Measurements from ENCODE around the gene UGT2B15.

Gene UGT2B15

DNA sequence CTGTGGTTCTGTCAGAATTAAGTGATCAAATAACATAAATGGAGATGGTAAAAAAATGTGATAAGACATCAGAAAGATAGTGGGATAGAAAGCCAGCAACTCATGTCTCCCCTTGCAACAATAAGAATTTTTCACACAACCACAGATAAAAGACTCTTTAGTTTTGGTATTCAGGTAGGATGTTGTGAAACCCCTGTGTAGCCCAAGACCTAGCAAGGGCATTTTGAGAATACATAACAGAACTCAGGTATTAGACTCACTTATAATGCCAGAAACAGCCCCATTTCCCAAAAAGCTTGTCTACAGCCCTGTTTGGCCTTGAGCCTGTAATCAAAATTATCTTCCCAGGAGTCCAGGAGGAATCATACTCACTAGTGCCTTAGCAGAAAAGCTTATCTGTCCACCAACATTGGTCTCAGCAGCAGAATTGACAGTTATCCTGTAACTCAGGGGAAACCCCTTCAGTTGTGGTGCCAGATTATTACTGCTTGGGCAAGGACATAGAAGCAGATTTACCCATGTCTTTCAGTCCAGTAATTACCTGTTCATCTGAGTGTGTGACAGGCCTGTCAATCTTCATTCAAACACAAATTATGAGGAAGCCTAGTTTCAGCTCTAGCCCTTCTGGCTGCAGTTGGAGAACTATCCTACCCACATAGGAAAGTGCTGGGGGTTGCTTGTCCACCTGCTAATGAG, 53.3 kb downstream of the UGT2B15 start:
- TF ChIP-seq, protein P1, sequence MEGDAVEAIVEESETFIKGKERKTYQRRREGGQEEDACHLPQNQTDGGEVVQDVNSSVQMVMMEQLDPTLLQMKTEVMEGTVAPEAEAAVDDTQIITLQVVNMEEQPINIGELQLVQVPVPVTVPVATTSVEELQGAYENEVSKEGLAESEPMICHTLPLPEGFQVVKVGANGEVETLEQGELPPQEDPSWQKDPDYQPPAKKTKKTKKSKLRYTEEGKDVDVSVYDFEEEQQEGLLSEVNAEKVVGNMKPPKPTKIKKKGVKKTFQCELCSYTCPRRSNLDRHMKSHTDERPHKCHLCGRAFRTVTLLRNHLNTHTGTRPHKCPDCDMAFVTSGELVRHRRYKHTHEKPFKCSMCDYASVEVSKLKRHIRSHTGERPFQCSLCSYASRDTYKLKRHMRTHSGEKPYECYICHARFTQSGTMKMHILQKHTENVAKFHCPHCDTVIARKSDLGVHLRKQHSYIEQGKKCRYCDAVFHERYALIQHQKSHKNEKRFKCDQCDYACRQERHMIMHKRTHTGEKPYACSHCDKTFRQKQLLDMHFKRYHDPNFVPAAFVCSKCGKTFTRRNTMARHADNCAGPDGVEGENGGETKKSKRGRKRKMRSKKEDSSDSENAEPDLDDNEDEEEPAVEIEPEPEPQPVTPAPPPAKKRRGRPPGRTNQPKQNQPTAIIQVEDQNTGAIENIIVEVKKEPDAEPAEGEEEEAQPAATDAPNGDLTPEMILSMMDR (IDR thresholded peaks at IDR 0.05; ENCODE audit: low read depth, low read length): no peak
- H3K4me3 ChIP-seq (ENCODE audit: low read depth, low read length): no peak overlapping the region
- DNase-seq (ENCODE audit: low read depth, low spot score): no peak
- in situ Hi-C loops (cut with HindIII; ENCODE audit: low sequenced_read_pairs): no loop called here

DNA sequence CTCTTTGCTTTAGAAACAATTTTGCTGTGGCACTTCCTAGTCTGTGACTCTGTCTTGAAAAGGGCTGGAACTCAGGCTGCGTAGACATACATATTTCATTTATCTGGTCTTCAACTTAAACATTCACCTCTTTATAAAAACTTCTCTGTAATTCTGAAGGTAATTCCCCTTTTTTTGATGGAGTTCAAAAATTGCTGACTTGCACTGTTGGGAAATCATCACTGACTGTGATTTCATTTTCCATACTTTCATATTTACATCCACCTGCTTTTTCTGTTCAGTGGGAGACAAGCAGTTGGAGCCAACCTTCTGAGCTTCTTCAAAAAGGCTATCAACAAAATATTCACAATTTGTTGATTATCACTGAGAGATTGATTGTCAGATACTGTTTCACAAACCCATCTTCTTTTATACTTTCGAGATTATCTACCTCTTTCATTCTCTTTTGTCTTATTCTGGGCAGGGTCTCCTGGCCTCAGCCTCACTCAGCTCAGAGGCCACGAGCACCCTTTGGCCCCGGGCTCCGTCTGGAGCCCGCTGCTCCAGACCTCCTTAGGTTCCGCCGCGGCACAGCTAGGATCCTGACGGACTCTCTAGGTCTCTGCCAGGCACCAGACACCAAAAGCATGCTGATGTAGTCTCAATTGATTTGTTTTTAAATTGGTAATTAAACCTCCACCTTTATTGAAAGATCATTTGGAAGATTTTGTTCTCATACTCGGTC, 54.6 kb downstream of the UGT2B15 start:
- no peak for DNase-seq (ENCODE audit: low read depth, low spot score)
- no peak overlapping the region for H3K4me3 ChIP-seq (ENCODE audit: low read depth, low read length)
- in situ Hi-C loops (cut with HindIII; ENCODE audit: low sequenced_read_pairs): no loop called here
- TF ChIP-seq, protein P1 (IDR thresholded peaks at IDR 0.05; ENCODE audit: low read depth, low read length): no peak

DNA sequence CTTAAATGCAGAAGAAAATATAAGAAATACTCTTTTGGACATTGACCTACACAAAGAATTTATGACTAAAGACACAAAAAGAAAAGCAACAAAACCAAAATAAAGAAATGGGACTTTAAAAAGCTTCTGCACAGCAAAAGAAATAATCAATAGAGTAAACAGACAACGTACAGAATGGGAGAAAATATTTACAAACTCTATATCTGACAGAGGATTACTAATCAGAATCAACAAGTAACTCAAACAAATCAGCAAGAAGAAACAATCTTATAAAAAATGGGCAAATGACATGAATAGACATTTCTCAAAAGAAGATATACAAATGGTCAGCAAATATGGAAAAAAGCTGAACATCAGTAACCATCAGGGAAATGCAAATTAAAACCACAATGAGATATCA, 56.7 kb downstream of the UGT2B15 start:
- TF ChIP-seq, protein P1 (IDR thresholded peaks at IDR 0.05; ENCODE audit: low read depth, low read length): no peak
- H3K4me3 ChIP-seq (ENCODE audit: low read depth, low read length): no peak overlapping the region
- in situ Hi-C loops (cut with HindIII; ENCODE audit: low sequenced_read_pairs): no loop called here

DNA sequence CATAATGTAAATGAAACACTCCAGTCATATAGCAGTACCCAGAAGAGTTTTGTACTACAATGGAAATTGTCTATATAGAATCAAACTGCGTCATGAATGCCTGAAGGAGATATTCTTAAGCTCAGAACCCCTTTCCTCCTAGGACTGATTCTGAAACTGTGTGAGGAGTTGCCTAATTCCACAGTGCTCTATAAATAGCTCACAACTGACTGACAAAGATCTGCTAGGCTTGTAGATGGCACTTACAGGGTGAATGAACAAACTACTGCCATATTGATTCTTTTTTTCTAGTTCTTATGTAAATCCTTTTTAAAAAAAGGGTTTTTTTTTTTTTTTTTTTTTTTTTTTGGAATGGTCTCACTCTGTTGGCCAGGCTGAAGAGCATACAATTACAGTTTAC, 64.2 kb downstream of the UGT2B15 start:
- DNase-seq (ENCODE audit: low read depth, low spot score): no peak
- H3K4me3 ChIP-seq (ENCODE audit: low read depth, low read length): no peak overlapping the region
- in situ Hi-C loops (cut with HindIII; ENCODE audit: low sequenced_read_pairs): no loop called here
- TF ChIP-seq, protein P1 (IDR thresholded peaks at IDR 0.05; ENCODE audit: low read depth, low read length): no peak

More for the DNA sequence above, 56.7 kb downstream of the UGT2B15 start:
- DNase-seq (ENCODE audit: low read depth, low spot score): no peak

DNA sequence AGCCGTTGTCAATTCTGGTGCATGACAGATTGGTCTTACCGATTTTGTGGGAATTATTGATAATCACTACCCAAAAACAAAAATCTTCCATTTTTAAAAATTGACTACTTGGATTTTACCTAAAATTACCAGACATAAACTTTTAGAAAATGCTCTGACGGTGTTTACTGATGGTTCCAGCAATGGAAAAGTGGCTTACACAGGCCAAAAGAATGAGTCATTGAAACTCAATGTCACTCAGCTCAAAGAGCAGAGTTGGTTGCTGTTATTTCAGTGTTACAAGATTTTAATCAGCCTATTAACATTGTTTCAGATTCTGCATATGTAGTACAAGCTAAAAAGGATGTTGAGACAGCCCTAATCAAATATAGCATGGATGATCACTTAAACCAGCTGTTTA, 71.3 kb downstream of the UGT2B15 start:
- no peak overlapping the region for H3K4me3 ChIP-seq (ENCODE audit: low read depth, low read length)
- TF ChIP-seq, protein P1 (IDR thresholded peaks at IDR 0.05; ENCODE audit: low read depth, low read length): no peak
- in situ Hi-C loops (cut with HindIII; ENCODE audit: low sequenced_read_pairs): no loop called here
- no peak for DNase-seq (ENCODE audit: low read depth, low spot score)

DNA sequence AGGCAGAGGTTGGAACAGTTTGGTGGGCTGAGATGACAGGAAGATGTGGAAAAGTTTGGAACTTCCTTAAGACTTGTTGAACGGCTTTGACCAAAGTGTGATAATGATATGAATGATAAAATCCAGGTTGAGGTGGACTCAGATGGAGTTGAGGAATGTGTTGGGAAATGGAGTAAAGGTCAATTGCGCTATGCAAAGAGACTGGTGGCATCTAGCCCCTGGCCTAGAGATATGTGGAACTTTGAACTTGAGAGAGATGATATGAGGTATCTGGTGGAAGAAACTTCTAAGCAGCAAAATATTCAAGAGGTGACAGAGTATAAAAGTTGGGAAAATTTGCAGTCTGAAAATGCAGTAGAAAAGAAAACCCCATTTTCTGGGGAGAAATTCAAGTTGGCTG, 73.0 kb downstream of the UGT2B15 start:
- no peak overlapping the region for H3K4me3 ChIP-seq (ENCODE audit: low read depth, low read length)
- in situ Hi-C loops (cut with HindIII; ENCODE audit: low sequenced_read_pairs): no loop called here
- DNase-seq (ENCODE audit: low read depth, low spot score): no peak
- TF ChIP-seq, protein P1 (IDR thresholded peaks at IDR 0.05; ENCODE audit: low read depth, low read length): no peak
